Cardiac muscle cell (in vitro differentiated cells and primary cell): Measurements from ENCODE around the gene FRMD4B. TPM values are rescaled to one million over a fixed set of nuclear protein-coding genes. Genes with fewer than 3 reads are reported as not detected.
A peak's percentile ranks its signal among the peaks of the same experiment; 100 is the strongest.

ENCODE experiments used
- DNase-seq, 2 donors: peaks; one replicate each; pipeline versions ENCODE4 v3.0.0 to v3.0.0-alpha.2; 2010 to 2017; ENCODE audit warnings: low read depth in 1 of 2, low spot score in 1 of 2
- H3K27ac ChIP-seq: fragments of 200-600 bp; sonication (generic); 2 replicates; pipeline ENCODE4 v1.5.1; 2016
- H3K27me3 ChIP-seq: fragments of 200-600 bp; sonication (generic); 2 replicates; pipeline ENCODE4 v1.6.0; 2016; ENCODE audit warnings: control low read depth
- H3K36me3 ChIP-seq: fragments of 200-600 bp; sonication (generic); 2 replicates; pipeline ENCODE4 v1.5.1; 2016; ENCODE audit warnings: control low read depth
- H3K4me1 ChIP-seq: fragments of 200-600 bp; sonication (generic); 2 replicates; pipeline ENCODE4 v1.8.1; 2017; ENCODE audit warnings: low read depth, mild to moderate bottlenecking, mixed run types
- H3K4me3 ChIP-seq: fragments of 200-600 bp; sonication (generic); 2 replicates; pipeline ENCODE4 v1.5.1; 2016; ENCODE audit warnings: mild to moderate bottlenecking
- H3K9me3 ChIP-seq: fragments of 200-600 bp; sonication (generic); 2 replicates; pipeline ENCODE4 v1.5.1; 2017; ENCODE audit warnings: low read depth, mild to moderate bottlenecking, control low read depth
- CTCF ChIP-seq: IDR thresholded peaks from 2 replicates; pipeline ENCODE4 v1.5.1; 2012; ENCODE audit warnings: low read depth, mild to moderate bottlenecking, low read length
- polyA plus RNA-seq: library from polyadenylated mRNA; unstranded; fragments of >200 nt; fragmentation: Nextera tagmentation; extraction: Ambion mirVana; gene quantifications from 2 replicates; pipeline ENCODE4 v1.2.1, GENCODE V29; 2016
- total RNA-seq: library from RNA; depleted of rRNA; stranded (reverse); fragments of >200 nt; gene quantifications from 2 replicates; pipeline ENCODE4 v1.2.3, GENCODE V29; 2016

FRMD4B gene
- total and polyA plus RNA-seq, 2 experiments from 2014 or later = 38.6 to 78.7 TPM

GRCh38 chr3:69322158-69322509 lies 63.8 kb downstream of the FRMD4B start:
- H3K4me1 ChIP-seq = no peaks in the 10 kb centered on the region
- H3K9me3 ChIP-seq = no peaks in the 10 kb centered on the region
- H3K27ac ChIP-seq = no peak overlapping the region
- no peaks in the 10 kb centered on the region for H3K36me3 ChIP-seq
- H3K27me3 ChIP-seq = no peaks in the 10 kb centered on the region
- no peak overlapping the region for H3K4me3 ChIP-seq
- no peak for DNase-seq
- TF ChIP-seq CTCF = no peak

- H3K36me3 ChIP-seq = no peaks in the 10 kb centered on the region
- no peak overlapping the region for H3K27ac ChIP-seq
- no peaks in the 10 kb centered on the region for H3K27me3 ChIP-seq
- DNase-seq = no peak
- TF ChIP-seq CTCF = no peak
- H3K4me1 ChIP-seq = no peaks in the 10 kb centered on the region
- no peaks in the 10 kb centered on the region for H3K9me3 ChIP-seq
- H3K4me3 ChIP-seq = no peak overlapping the region
Observed at GRCh38 chr3:69321301-69322157, 64.4 kb downstream of the FRMD4B start.

- Histone ChIP-seq H3K4me1 (no peaks in the 10 kb centered on the region), H3K36me3 (no peaks in the 10 kb centered on the region), H3K27me3 (no peaks in the 10 kb centered on the region), H3K9me3 (no peaks in the 10 kb centered on the region), H3K4me3 (no peak overlapping the region), H3K27ac (no peak overlapping the region)
- DNase-seq = peak in 1 of 2 donors; percentile 61
- TF ChIP-seq CTCF = no peak
Observed at GRCh38 chr3:69320871-69321271, 65.0 kb downstream of the FRMD4B start.

GRCh38 chr3:69319652-69320051 lies 66.2 kb downstream of the FRMD4B start:
- Histone ChIP-seq H3K27me3 (no peaks in the 10 kb centered on the region), H3K27ac (no peak overlapping the region), H3K36me3 (no peaks in the 10 kb centered on the region), H3K4me1 (no peaks in the 10 kb centered on the region), H3K4me3 (no peak overlapping the region), H3K9me3 (no peaks in the 10 kb centered on the region)
- no peak for TF ChIP-seq CTCF
- no peak for DNase-seq

- Histone ChIP-seq H3K9me3 (no peaks in the 10 kb centered on the region), H3K36me3 (no peaks in the 10 kb centered on the region), H3K27me3 (no peaks in the 10 kb centered on the region), H3K4me3 (no peak overlapping the region), H3K4me1 (no peaks in the 10 kb centered on the region), H3K27ac (no peak overlapping the region)
- DNase-seq = no peak
- TF ChIP-seq CTCF = no peak
Observed at GRCh38 chr3:69318410-69318809, 67.5 kb downstream of the FRMD4B start.
